Liver (tissue), 3 donors: ENCODE results near the gene MAP4K4.

Experiments
- EGR1 ChIP-seq, 2 donors: IDR thresholded peaks; 2 replicates each; pipeline ENCODE4 v1.6.1; 2016 to 2018; ENCODE audit warnings: antibody characterized with exemption in 2 of 2, low read depth in 2 of 2
- HNF4A ChIP-seq, 2 donors: conservative IDR thresholded peaks; 2 replicates each; pipeline ENCODE4 v1.6.1; 2016; ENCODE audit warnings: antibody characterized with exemption in 2 of 2, mild to moderate bottlenecking in 2 of 2
- TF ChIP-seq, protein P1 (sequence below): fragments of 150-350 bp; IDR thresholded peaks from 2 replicates; pipeline ENCODE4 v1.5.1; 2017; ENCODE audit warnings: improper control_type of control experiment, low read depth, low read length; ENCODE audit not compliant: missing input control
- TF ChIP-seq, protein P2 (sequence below): IDR thresholded peaks from 2 replicates; pipeline ENCODE4 v1.6.1; 2016; ENCODE audit warnings: antibody characterized with exemption
- TF ChIP-seq, protein P3 (sequence below): IDR thresholded peaks from 2 replicates; pipeline ENCODE4 v1.6.1; 2016; ENCODE audit warnings: antibody characterized with exemption, mild to moderate bottlenecking
- donor health status: healthy.
- donor health status: healthy.

DNA sequence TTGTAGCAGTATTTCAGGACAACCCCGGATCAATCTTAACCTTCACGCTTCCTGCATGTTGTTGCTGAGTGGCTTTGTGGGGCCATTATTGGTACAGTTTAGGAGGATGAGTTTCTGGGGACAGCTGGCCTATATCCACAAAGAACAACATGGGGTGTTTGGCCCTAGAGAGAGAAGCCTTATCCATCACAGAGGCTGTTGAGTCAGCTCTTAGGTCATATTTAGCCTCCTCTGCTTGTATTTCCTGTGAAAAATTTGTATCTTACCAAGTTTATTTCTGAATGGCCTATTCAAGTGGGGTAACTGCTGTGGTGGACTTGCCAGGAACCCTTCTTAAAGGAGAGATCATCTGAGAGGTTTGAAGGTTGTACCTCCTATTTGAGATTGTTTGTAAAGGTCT is 77.6 kb downstream of the MAP4K4 start:
- TF ChIP-seq HNF4A (conservative IDR thresholded peaks at IDR 0.05) (no peak), EGR1 (IDR thresholded peaks at IDR 0.05; ENCODE audit: low read depth in 2 of 2) (no peak)
- TF ChIP-seq, protein P1, sequence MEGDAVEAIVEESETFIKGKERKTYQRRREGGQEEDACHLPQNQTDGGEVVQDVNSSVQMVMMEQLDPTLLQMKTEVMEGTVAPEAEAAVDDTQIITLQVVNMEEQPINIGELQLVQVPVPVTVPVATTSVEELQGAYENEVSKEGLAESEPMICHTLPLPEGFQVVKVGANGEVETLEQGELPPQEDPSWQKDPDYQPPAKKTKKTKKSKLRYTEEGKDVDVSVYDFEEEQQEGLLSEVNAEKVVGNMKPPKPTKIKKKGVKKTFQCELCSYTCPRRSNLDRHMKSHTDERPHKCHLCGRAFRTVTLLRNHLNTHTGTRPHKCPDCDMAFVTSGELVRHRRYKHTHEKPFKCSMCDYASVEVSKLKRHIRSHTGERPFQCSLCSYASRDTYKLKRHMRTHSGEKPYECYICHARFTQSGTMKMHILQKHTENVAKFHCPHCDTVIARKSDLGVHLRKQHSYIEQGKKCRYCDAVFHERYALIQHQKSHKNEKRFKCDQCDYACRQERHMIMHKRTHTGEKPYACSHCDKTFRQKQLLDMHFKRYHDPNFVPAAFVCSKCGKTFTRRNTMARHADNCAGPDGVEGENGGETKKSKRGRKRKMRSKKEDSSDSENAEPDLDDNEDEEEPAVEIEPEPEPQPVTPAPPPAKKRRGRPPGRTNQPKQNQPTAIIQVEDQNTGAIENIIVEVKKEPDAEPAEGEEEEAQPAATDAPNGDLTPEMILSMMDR: no peak
- TF ChIP-seq, protein P2, sequence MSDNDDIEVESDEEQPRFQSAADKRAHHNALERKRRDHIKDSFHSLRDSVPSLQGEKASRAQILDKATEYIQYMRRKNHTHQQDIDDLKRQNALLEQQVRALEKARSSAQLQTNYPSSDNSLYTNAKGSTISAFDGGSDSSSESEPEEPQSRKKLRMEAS: no peak
- TF ChIP-seq, protein P3, sequence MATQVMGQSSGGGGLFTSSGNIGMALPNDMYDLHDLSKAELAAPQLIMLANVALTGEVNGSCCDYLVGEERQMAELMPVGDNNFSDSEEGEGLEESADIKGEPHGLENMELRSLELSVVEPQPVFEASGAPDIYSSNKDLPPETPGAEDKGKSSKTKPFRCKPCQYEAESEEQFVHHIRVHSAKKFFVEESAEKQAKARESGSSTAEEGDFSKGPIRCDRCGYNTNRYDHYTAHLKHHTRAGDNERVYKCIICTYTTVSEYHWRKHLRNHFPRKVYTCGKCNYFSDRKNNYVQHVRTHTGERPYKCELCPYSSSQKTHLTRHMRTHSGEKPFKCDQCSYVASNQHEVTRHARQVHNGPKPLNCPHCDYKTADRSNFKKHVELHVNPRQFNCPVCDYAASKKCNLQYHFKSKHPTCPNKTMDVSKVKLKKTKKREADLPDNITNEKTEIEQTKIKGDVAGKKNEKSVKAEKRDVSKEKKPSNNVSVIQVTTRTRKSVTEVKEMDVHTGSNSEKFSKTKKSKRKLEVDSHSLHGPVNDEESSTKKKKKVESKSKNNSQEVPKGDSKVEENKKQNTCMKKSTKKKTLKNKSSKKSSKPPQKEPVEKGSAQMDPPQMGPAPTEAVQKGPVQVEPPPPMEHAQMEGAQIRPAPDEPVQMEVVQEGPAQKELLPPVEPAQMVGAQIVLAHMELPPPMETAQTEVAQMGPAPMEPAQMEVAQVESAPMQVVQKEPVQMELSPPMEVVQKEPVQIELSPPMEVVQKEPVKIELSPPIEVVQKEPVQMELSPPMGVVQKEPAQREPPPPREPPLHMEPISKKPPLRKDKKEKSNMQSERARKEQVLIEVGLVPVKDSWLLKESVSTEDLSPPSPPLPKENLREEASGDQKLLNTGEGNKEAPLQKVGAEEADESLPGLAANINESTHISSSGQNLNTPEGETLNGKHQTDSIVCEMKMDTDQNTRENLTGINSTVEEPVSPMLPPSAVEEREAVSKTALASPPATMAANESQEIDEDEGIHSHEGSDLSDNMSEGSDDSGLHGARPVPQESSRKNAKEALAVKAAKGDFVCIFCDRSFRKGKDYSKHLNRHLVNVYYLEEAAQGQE: no peak
